Measurements from ENCODE around the gene OR12D2. TPM values are rescaled to one million over a fixed set of nuclear protein-coding genes. Genes with fewer than 3 reads are reported as not detected.
"Not testable (repeated sequence)": the region's sequence is repeated elsewhere in the genome, so short reads cannot be mapped to it uniquely, and the experiment has no call there.

The OR12D2 gene
- not detected for polyA plus RNA-seq (2013, experiment 1 of 4)
- not detected for polyA plus RNA-seq (2013, experiment 2 of 4)
- not detected for polyA plus RNA-seq (2013, experiment 3 of 4)
- polyA plus RNA-seq (2013, experiment 4 of 4): not detected

GRCh38 chr6:29395331-29395730 is at the start of gene OR12D2:
TSS of gene OR12D2 (plus strand) at chr6:29395631. CDS start at chr6:29396700, 1,069 bp downstream.
- H3K36me3 ChIP-seq (ENCODE audit: control insufficient read depth, insufficient read depth, low read length): no peaks in the 10 kb centered on the region
- H3K27me3 ChIP-seq (ENCODE audit: control insufficient read depth, insufficient read depth, low read length, poor library complexity, severe bottlenecking): no peaks in the 10 kb centered on the region
- H3K4me3 ChIP-seq (ENCODE audit: insufficient read depth, low read depth, low read length): no peak within 1 kb of the TSS
- no peaks in the 10 kb centered on the region for H3K9me3 ChIP-seq (ENCODE audit: control insufficient read depth, low read length)
- no peak within 1 kb of the TSS for H3K27ac ChIP-seq (ENCODE audit: insufficient read depth, low read depth, low read length, poor library complexity, severe bottlenecking)
- H3K4me1 ChIP-seq (ENCODE audit: control insufficient read depth, insufficient read depth, low read length): no peaks in the 10 kb centered on the region

- not testable (repeated sequence) for H3K27me3 ChIP-seq (ENCODE audit: control insufficient read depth, insufficient read depth, low read length, poor library complexity, severe bottlenecking); H3K9me3 ChIP-seq (ENCODE audit: control insufficient read depth, low read length); H3K4me3 ChIP-seq (ENCODE audit: insufficient read depth, low read depth, low read length); H3K36me3 ChIP-seq (ENCODE audit: control insufficient read depth, insufficient read depth, low read length); H3K4me1 ChIP-seq (ENCODE audit: control insufficient read depth, insufficient read depth, low read length); H3K27ac ChIP-seq (ENCODE audit: insufficient read depth, low read depth, low read length, poor library complexity, severe bottlenecking)
- WGBS, 2 experiments: 97 to 100% methylated on average over 2 to 3 of the region's 3 CpGs
Observed at GRCh38 chr6:29349348-29349747, 46.1 kb upstream of the OR12D2 start.

- no peaks in the 10 kb centered on the region for H3K36me3 ChIP-seq (ENCODE audit: control insufficient read depth, insufficient read depth, low read length)
- H3K27me3 ChIP-seq (ENCODE audit: control insufficient read depth, insufficient read depth, low read length, poor library complexity, severe bottlenecking): no peaks in the 10 kb centered on the region
- no peak overlapping the region for H3K4me3 ChIP-seq (ENCODE audit: insufficient read depth, low read depth, low read length)
- no peaks in the 10 kb centered on the region for H3K4me1 ChIP-seq (ENCODE audit: control insufficient read depth, insufficient read depth, low read length)
- H3K9me3 ChIP-seq (ENCODE audit: control insufficient read depth, low read length): no peaks in the 10 kb centered on the region
- no peak overlapping the region for H3K27ac ChIP-seq (ENCODE audit: insufficient read depth, low read depth, low read length, poor library complexity, severe bottlenecking)
Observed at GRCh38 chr6:29354980-29355379, 40.5 kb upstream of the OR12D2 start.

- H3K27me3 ChIP-seq (ENCODE audit: control insufficient read depth, insufficient read depth, low read length, poor library complexity, severe bottlenecking): no peaks in the 10 kb centered on the region
- 65 to 69% methylated on average over 1 of the region's 1 CpG for WGBS, 2 experiments
Observed at GRCh38 chr6:29355603-29356002, 39.8 kb upstream of the OR12D2 start.

GRCh38 chr6:29368765-29369164 is 26.7 kb upstream of the OR12D2 start, which contains the start of gene OR5V1:
TSS of gene OR5V1 (minus strand) at chr6:29368865. CDS start at chr6:29356195, 12,670 bp downstream.
- Histone ChIP-seq H3K9me3 (ENCODE audit: control insufficient read depth, low read length) (no peaks in the 10 kb centered on the region), H3K27ac (ENCODE audit: insufficient read depth, low read depth, low read length, poor library complexity, severe bottlenecking) (no peak within 1 kb of the TSS), H3K36me3 (ENCODE audit: control insufficient read depth, insufficient read depth, low read length) (no peaks in the 10 kb centered on the region), H3K27me3 (ENCODE audit: control insufficient read depth, insufficient read depth, low read length, poor library complexity, severe bottlenecking) (no peaks in the 10 kb centered on the region), H3K4me3 (ENCODE audit: insufficient read depth, low read depth, low read length) (no peak within 1 kb of the TSS), H3K4me1 (ENCODE audit: control insufficient read depth, insufficient read depth, low read length) (no peaks in the 10 kb centered on the region)
- 85 to 91% methylated on average over 3 of the region's 3 CpGs for WGBS, 2 experiments

More at GRCh38 chr6:29355603-29356002, 39.8 kb upstream of the OR12D2 start:
- H3K36me3 ChIP-seq (ENCODE audit: control insufficient read depth, insufficient read depth, low read length): no peaks in the 10 kb centered on the region
- H3K4me1 ChIP-seq (ENCODE audit: control insufficient read depth, insufficient read depth, low read length): no peaks in the 10 kb centered on the region
- no peak overlapping the region for H3K4me3 ChIP-seq (ENCODE audit: insufficient read depth, low read depth, low read length)
- H3K27ac ChIP-seq (ENCODE audit: insufficient read depth, low read depth, low read length, poor library complexity, severe bottlenecking): no peak overlapping the region
- no peaks in the 10 kb centered on the region for H3K9me3 ChIP-seq (ENCODE audit: control insufficient read depth, low read length)

GRCh38 chr6:29375191-29375590 is 20.2 kb upstream of the OR12D2 start, which contains the start of gene OR12D3:
TSS of gene OR12D3 (minus strand) at chr6:29375291. CDS start at chr6:29375287, 4 bp downstream.
- Histone ChIP-seq H3K4me1 (ENCODE audit: control insufficient read depth, insufficient read depth, low read length) (no peaks in the 10 kb centered on the region), H3K27ac (ENCODE audit: insufficient read depth, low read depth, low read length, poor library complexity, severe bottlenecking) (no peak within 1 kb of the TSS), H3K27me3 (ENCODE audit: control insufficient read depth, insufficient read depth, low read length, poor library complexity, severe bottlenecking) (no peaks in the 10 kb centered on the region), H3K36me3 (ENCODE audit: control insufficient read depth, insufficient read depth, low read length) (no peaks in the 10 kb centered on the region), H3K9me3 (ENCODE audit: control insufficient read depth, low read length) (no peaks in the 10 kb centered on the region), H3K4me3 (ENCODE audit: insufficient read depth, low read depth, low read length) (no peak within 1 kb of the TSS)
- no CpG with 5 or more reads among the region's 1 CpG for WGBS, 2 experiments

GRCh38 chr6:29376003-29376402 is 19.4 kb upstream of the OR12D2 start:
- no peak overlapping the region for H3K27ac ChIP-seq (ENCODE audit: insufficient read depth, low read depth, low read length, poor library complexity, severe bottlenecking)
- H3K27me3 ChIP-seq (ENCODE audit: control insufficient read depth, insufficient read depth, low read length, poor library complexity, severe bottlenecking): no peaks in the 10 kb centered on the region
- H3K4me1 ChIP-seq (ENCODE audit: control insufficient read depth, insufficient read depth, low read length): no peaks in the 10 kb centered on the region
- no peak overlapping the region for H3K4me3 ChIP-seq (ENCODE audit: insufficient read depth, low read depth, low read length)
- H3K9me3 ChIP-seq (ENCODE audit: control insufficient read depth, low read length): no peaks in the 10 kb centered on the region
- H3K36me3 ChIP-seq (ENCODE audit: control insufficient read depth, insufficient read depth, low read length): no peaks in the 10 kb centered on the region

- H3K36me3 ChIP-seq (ENCODE audit: control insufficient read depth, insufficient read depth, low read length): no peaks in the 10 kb centered on the region
- WGBS, 2 experiments: 70 to 86% methylated on average over 3 to 4 of the region's 4 CpGs
- H3K4me3 ChIP-seq (ENCODE audit: insufficient read depth, low read depth, low read length): no peak overlapping the region
- H3K4me1 ChIP-seq (ENCODE audit: control insufficient read depth, insufficient read depth, low read length): no peaks in the 10 kb centered on the region
- H3K27ac ChIP-seq (ENCODE audit: insufficient read depth, low read depth, low read length, poor library complexity, severe bottlenecking): no peak overlapping the region
- no peaks in the 10 kb centered on the region for H3K9me3 ChIP-seq (ENCODE audit: control insufficient read depth, low read length)
- no peaks in the 10 kb centered on the region for H3K27me3 ChIP-seq (ENCODE audit: control insufficient read depth, insufficient read depth, low read length, poor library complexity, severe bottlenecking)
Observed at GRCh38 chr6:29388533-29388932, 6.9 kb upstream of the OR12D2 start.

- no peak overlapping the region for H3K4me3 ChIP-seq (ENCODE audit: insufficient read depth, low read depth, low read length)
- WGBS, 2 experiments: 73 to 88% methylated on average over 1 to 2 of the region's 2 CpGs
- no peaks in the 10 kb centered on the region for H3K27me3 ChIP-seq (ENCODE audit: control insufficient read depth, insufficient read depth, low read length, poor library complexity, severe bottlenecking)
- no peaks in the 10 kb centered on the region for H3K36me3 ChIP-seq (ENCODE audit: control insufficient read depth, insufficient read depth, low read length)
- no peaks in the 10 kb centered on the region for H3K9me3 ChIP-seq (ENCODE audit: control insufficient read depth, low read length)
- H3K27ac ChIP-seq (ENCODE audit: insufficient read depth, low read depth, low read length, poor library complexity, severe bottlenecking): no peak overlapping the region
- H3K4me1 ChIP-seq (ENCODE audit: control insufficient read depth, insufficient read depth, low read length): no peaks in the 10 kb centered on the region
Observed at GRCh38 chr6:29399525-29399924, 4.1 kb downstream of the OR12D2 start.

- Histone ChIP-seq H3K4me1 (ENCODE audit: control insufficient read depth, insufficient read depth, low read length) (no peaks in the 10 kb centered on the region), H3K27ac (ENCODE audit: insufficient read depth, low read depth, low read length, poor library complexity, severe bottlenecking) (no peak overlapping the region), H3K9me3 (ENCODE audit: control insufficient read depth, low read length) (no peaks in the 10 kb centered on the region), H3K4me3 (ENCODE audit: insufficient read depth, low read depth, low read length) (no peak overlapping the region), H3K27me3 (ENCODE audit: control insufficient read depth, insufficient read depth, low read length, poor library complexity, severe bottlenecking) (no peaks in the 10 kb centered on the region), H3K36me3 (ENCODE audit: control insufficient read depth, insufficient read depth, low read length) (no peaks in the 10 kb centered on the region)
- 88 to 94% methylated on average over 1 of the region's 1 CpG for WGBS, 2 experiments
Observed at GRCh38 chr6:29403801-29404200, 8.4 kb downstream of the OR12D2 start.

GRCh38 chr6:29414588-29414987 is 19.2 kb downstream of the OR12D2 start, which contains the start of gene OR12D1:
TSS of gene OR12D1 (plus strand) at chr6:29414928.
- Histone ChIP-seq H3K4me3 (ENCODE audit: insufficient read depth, low read depth, low read length) (no peak within 1 kb of the TSS), H3K36me3 (ENCODE audit: control insufficient read depth, insufficient read depth, low read length) (no peaks in the 10 kb centered on the region), H3K27me3 (ENCODE audit: control insufficient read depth, insufficient read depth, low read length, poor library complexity, severe bottlenecking) (no peaks in the 10 kb centered on the region), H3K4me1 (ENCODE audit: control insufficient read depth, insufficient read depth, low read length) (no peaks in the 10 kb centered on the region), H3K27ac (ENCODE audit: insufficient read depth, low read depth, low read length, poor library complexity, severe bottlenecking) (no peak within 1 kb of the TSS), H3K9me3 (ENCODE audit: control insufficient read depth, low read length) (no peaks in the 10 kb centered on the region)

All from ectodermal cell (in vitro differentiated cells).